ENCODE results near the gene FBF1.
A peak's percentile ranks its signal among the peaks of the same experiment; 100 is the strongest.

Gene FBF1

GRCh38 chr17:75914643-75915267 lies 26.1 kb downstream of the FBF1 start:
- no peak for DNase-seq

- no peak for DNase-seq
Observed at GRCh38 chr17:75913537-75914210, 27.2 kb downstream of the FBF1 start.

GRCh38 chr17:75910699-75911098 lies 30.1 kb downstream of the FBF1 start:
- DNase-seq: no peak

- no peak for DNase-seq
Observed at GRCh38 chr17:75909812-75910274, 31.0 kb downstream of the FBF1 start.

- no peak for DNase-seq
Observed at GRCh38 chr17:75909051-75909811, 31.6 kb downstream of the FBF1 start.

- no peak for DNase-seq
Observed at GRCh38 chr17:75908201-75908600, 32.6 kb downstream of the FBF1 start.

GRCh38 chr17:75906143-75906884 lies 34.5 kb downstream of the FBF1 start:
- DNase-seq: no peak

- DNase-seq: peak; percentile 95 to 98
Observed at GRCh38 chr17:75904749-75905521, 35.9 kb downstream of the FBF1 start, which contains the start of gene MRPL38. TSS of gene MRPL38 (minus strand) at chr17:75904884. CDS start at chr17:75904875, 9 bp downstream.

GRCh38 chr17:75902406-75902805 lies 38.4 kb downstream of the FBF1 start:
- DNase-seq: no peak

GRCh38 chr17:75901727-75902126 lies 39.1 kb downstream of the FBF1 start:
- DNase-seq: no peak

GRCh38 chr17:75900691-75901533 lies 39.9 kb downstream of the FBF1 start:
- no peak for DNase-seq

- DNase-seq: no peak
Observed at GRCh38 chr17:75899767-75900468, 40.9 kb downstream of the FBF1 start.

- no peak for DNase-seq
Observed at GRCh38 chr17:75899353-75899752, 41.5 kb downstream of the FBF1 start.

- no peak for DNase-seq
Observed at GRCh38 chr17:75898791-75899190, 42.1 kb downstream of the FBF1 start.

GRCh38 chr17:75898065-75898464 lies 42.8 kb downstream of the FBF1 start:
- no peak for DNase-seq

GRCh38 chr17:75897160-75898019 lies 43.5 kb downstream of the FBF1 start:
- DNase-seq: no peak

GRCh38 chr17:75896415-75897159 lies 44.3 kb downstream of the FBF1 start, which contains the start of gene TRIM65:
TSS of gene TRIM65 (minus strand) at chr17:75896951. CDS start at chr17:75896937, 14 bp downstream.
- DNase-seq: peak; percentile 71

GRCh38 chr17:75895370-75896155 lies 45.3 kb downstream of the FBF1 start:
- DNase-seq: peak; percentile 30 to 53

Data from AML-193 (cell line).